ENCODE measurements around the gene AKAP6. TPM values are rescaled to one million over a fixed set of nuclear protein-coding genes. Genes with fewer than 3 reads are reported as not detected.

Gene AKAP6
- total RNA-seq, 1 experiment from 2014 or later = 0.96 TPM

GRCh38 chr14:32814721-32815120 lies 485.6 kb downstream of the AKAP6 start:
- no peak for DNase-seq (ENCODE audit: low read depth)

GRCh38 chr14:32816588-32816987 lies 487.5 kb downstream of the AKAP6 start:
- no peak for DNase-seq (ENCODE audit: low read depth)

GRCh38 chr14:32817780-32818179 lies 488.7 kb downstream of the AKAP6 start:
- DNase-seq (ENCODE audit: low read depth) = no peak

GRCh38 chr14:32818581-32818980 lies 489.5 kb downstream of the AKAP6 start:
- DNase-seq (ENCODE audit: low read depth) = no peak

- DNase-seq (ENCODE audit: low read depth) = no peak
Observed at GRCh38 chr14:32820181-32820580, 491.1 kb downstream of the AKAP6 start.

- no peak for DNase-seq (ENCODE audit: low read depth)
Observed at GRCh38 chr14:32820682-32821081, 491.6 kb downstream of the AKAP6 start.

- no peak for DNase-seq (ENCODE audit: low read depth)
Observed at GRCh38 chr14:32821964-32822653, 493.0 kb downstream of the AKAP6 start.

- no peak for DNase-seq (ENCODE audit: low read depth)
Observed at GRCh38 chr14:32823706-32824105, 494.6 kb downstream of the AKAP6 start.

- DNase-seq (ENCODE audit: low read depth) = no peak
Observed at GRCh38 chr14:32824195-32824594, 495.1 kb downstream of the AKAP6 start.

GRCh38 chr14:32825058-32825457 lies 496.0 kb downstream of the AKAP6 start:
- no peak for DNase-seq (ENCODE audit: low read depth)

- DNase-seq (ENCODE audit: low read depth) = no peak
Observed at GRCh38 chr14:32826404-32827082, 497.4 kb downstream of the AKAP6 start.

GRCh38 chr14:32827514-32827913 lies 498.4 kb downstream of the AKAP6 start:
- DNase-seq (ENCODE audit: low read depth) = no peak

GRCh38 chr14:32835924-32836323 lies 506.8 kb downstream of the AKAP6 start:
- no peak for DNase-seq (ENCODE audit: low read depth)

GRCh38 chr14:32841698-32842097 lies 512.6 kb downstream of the AKAP6 start:
- no peak for DNase-seq (ENCODE audit: low read depth)

GRCh38 chr14:32846821-32847365 lies 517.8 kb downstream of the AKAP6 start:
- DNase-seq (ENCODE audit: low read depth) = no peak

- DNase-seq (ENCODE audit: low read depth) = no peak
Observed at GRCh38 chr14:32847867-32848266, 518.8 kb downstream of the AKAP6 start.

- no peak for DNase-seq (ENCODE audit: low read depth)
Observed at GRCh38 chr14:32865827-32866376, 536.8 kb downstream of the AKAP6 start.

- DNase-seq (ENCODE audit: low read depth) = no peak
Observed at GRCh38 chr14:32883188-32883587, 554.1 kb downstream of the AKAP6 start.
